RWPE1 (cell line): ENCODE measurements around the gene TUSC7.

Experiments used
- CTCF ChIA-PET: fragments of 350-600 bp; sonication (Branson Sonifier 250); formaldehyde crosslinking; extraction: SDS; loops from one replicate; lab custom pipeline; 2021; lab: Yijun Ruan, JAX
- POLR2A ChIA-PET: fragments of 400-600 bp; formaldehyde crosslinking; extraction: SDS; loops from one replicate; lab custom pipeline; 2020; ENCODE audit warnings: antibody characterized with exemption; ENCODE audit not compliant: low non-redundant PET; lab: Yijun Ruan, JAX
- DNase-seq: peaks from one replicate; pipeline ENCODE4 v3.0.0; 2012; ENCODE audit warnings: low spot score
- H3K27ac ChIP-seq: fragments of 450-650 bp; 2 replicates; pipeline ENCODE4 v1.5.1; 2017
- TF ChIP-seq, protein P1 (sequence below): fragments of 450-650 bp; conservative IDR thresholded peaks from 2 replicates; pipeline ENCODE4 v1.5.1; 2017; ENCODE audit warnings: low read depth, mild to moderate bottlenecking

TUSC7 gene

DNA sequence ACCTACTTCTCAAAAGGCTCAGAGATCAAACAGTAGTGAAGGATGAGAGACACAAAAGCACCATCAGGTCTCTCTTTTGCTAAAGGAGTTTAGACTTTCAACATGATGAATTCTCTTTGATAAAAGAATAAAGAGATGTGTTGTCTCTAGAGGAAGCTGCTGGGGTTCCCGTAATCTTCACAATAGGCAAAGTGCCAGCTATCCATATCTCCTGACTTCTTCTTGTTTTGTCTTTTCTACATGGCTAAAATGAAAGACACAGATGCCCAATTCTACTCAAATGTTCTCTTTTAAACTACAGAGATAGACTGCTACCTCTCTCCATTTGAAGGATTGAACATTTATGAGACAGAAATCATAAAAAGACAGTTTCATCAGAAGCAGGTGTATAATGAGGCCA lies 38.4 kb upstream of the TUSC7 start:
- CTCF ChIA-PET: no interaction called here
- no peak for DNase-seq

DNA sequence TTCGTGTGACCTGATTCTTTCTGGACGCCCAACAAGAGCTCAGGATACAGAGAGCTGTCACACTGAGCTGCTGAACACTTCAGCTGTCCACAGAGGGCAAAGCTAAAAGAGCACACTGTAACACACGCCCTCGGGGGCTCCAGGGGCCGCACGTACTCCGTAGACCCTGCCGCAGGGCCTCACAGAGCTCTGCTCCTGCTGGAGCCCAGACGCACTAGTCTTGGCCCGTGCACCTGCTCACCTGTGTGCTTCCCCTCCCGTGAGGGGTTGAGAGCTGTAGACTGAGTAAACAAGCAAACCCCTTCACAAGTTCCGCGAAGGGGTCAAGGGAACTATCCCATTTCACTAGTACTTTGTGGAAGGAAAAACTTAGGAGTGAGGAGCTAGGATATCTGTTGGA lies 30.7 kb upstream of the TUSC7 start:
- H3K27ac ChIP-seq: no peak overlapping the region
- ChIA-PET CTCF (no interaction called here), POLR2A (no interaction called here)
- DNase-seq: no peak
- TF ChIP-seq, protein P1, sequence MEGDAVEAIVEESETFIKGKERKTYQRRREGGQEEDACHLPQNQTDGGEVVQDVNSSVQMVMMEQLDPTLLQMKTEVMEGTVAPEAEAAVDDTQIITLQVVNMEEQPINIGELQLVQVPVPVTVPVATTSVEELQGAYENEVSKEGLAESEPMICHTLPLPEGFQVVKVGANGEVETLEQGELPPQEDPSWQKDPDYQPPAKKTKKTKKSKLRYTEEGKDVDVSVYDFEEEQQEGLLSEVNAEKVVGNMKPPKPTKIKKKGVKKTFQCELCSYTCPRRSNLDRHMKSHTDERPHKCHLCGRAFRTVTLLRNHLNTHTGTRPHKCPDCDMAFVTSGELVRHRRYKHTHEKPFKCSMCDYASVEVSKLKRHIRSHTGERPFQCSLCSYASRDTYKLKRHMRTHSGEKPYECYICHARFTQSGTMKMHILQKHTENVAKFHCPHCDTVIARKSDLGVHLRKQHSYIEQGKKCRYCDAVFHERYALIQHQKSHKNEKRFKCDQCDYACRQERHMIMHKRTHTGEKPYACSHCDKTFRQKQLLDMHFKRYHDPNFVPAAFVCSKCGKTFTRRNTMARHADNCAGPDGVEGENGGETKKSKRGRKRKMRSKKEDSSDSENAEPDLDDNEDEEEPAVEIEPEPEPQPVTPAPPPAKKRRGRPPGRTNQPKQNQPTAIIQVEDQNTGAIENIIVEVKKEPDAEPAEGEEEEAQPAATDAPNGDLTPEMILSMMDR: no peak

More for the DNA sequence above, 38.4 kb upstream of the TUSC7 start:
- TF ChIP-seq, protein P1: no peak
- POLR2A ChIA-PET: no interaction called here
- H3K27ac ChIP-seq: no peak overlapping the region

DNA sequence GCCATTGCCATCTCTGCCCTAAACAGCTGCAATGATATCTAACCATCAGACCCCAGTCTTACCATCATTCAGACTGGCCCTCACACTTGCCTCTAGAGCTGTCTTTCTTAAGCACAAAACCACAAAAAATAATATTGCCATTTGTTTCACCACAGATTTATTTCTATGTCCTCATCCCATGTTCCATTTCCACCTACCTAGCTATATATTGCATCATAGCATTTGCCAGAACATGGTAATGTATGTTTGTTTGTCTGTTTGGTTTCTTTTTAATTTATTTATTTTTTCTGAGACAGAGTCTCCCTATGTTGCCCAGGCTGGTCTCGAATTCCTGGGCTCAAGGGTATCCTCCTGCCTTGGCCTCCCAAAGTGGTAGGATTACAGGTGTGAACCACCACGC lies 18.5 kb upstream of the TUSC7 start:
- H3K27ac ChIP-seq: no peak overlapping the region
- CTCF ChIA-PET: interaction anchor here (0.7 kb wide), 2 partner anchors 76 to 372 kb away, joined by 3 to 4 read pairs; no protein-coding TSS in a partner anchor
- POLR2A ChIA-PET: no interaction called here
- no peak for DNase-seq
- TF ChIP-seq, protein P1: no peak

DNA sequence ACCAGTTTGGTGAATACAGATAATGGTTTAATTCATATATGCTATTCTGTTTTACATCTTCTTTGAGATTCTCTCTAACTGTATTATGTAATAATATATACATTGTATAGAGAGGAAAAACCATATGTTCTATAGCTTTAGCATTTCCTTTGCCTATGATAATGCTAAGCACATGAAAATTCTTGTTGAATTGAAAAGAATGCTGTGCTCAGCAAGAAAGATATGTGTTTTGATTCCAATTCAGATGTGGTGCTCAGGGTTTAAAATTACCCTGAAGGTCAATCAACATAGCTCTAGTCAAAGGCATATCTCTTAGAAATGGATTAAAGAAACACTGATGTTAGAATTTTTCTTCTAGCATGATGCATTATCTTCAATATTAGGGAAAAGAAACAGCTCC lies 8.5 kb upstream of the TUSC7 start:
- TF ChIP-seq, protein P1: no peak
- ChIA-PET CTCF (no interaction called here), POLR2A (no interaction called here)
- H3K27ac ChIP-seq: no peak overlapping the region
- DNase-seq: no peak

DNA sequence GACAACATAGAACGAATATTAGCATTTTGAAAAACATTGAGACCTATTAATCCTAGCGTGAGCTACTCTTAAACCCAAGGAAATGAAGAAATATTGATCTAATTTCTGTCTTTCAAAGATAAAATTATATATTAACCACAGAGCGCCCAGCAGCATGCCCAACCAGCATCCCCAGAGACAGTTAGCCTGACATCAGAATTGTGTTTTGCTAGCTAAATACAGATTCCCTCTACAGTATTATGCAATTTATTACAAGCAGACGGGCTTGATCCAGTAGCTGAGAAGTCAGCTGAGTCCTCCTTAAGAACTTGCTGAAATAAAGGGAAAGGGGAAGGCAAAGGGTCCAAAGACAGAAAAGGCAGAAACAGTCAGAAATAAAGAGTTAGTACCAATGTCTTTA lies 7.2 kb upstream of the TUSC7 start:
- ChIA-PET POLR2A (no interaction called here), CTCF (no interaction called here)
- DNase-seq: no peak
- no peak overlapping the region for H3K27ac ChIP-seq
- TF ChIP-seq, protein P1: no peak

DNA sequence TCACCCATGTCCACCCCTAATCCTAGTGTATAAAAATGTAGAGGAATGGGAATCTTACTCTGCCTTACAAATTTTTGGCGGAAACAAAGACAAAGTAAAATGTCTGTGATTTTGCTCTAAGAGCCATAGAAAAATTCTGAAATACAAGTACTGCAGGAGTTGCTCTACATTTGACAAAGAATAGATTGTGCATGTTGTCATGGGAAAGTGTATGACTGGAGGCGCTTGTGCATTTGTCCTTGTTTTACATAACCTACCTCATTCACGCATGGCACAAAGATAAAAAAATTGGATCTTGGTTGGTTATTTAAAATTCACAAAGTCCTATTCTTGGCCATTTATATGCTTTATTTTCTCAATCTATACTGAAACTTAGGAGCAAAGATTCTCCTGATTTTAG lies 2.0 kb upstream of the TUSC7 start:
- no peak for DNase-seq
- CTCF ChIA-PET: no interaction called here

More for the DNA sequence above, 2.0 kb upstream of the TUSC7 start:
- POLR2A ChIA-PET: no interaction called here
- TF ChIP-seq, protein P1: no peak
- no peak overlapping the region for H3K27ac ChIP-seq
